Esophagus squamous epithelium (tissue), 5 donors: ENCODE data around the gene EFHC1. TPM values are rescaled to one million over a fixed set of nuclear protein-coding genes. Genes with fewer than 3 reads are reported as not detected.
A peak's percentile ranks its signal among the peaks of the same experiment; 100 is the strongest.

ENCODE experiments used
- DNase-seq: peaks from one replicate; lab custom pipeline; 2025; lab: John Stamatoyannopoulos, UW
- H3K27ac ChIP-seq, 4 donors: fragments of 200-600 bp; sonication (generic); one replicate each; pipeline ENCODE4 v1.5.1; 2016 to 2019; ENCODE audit warnings: mild to moderate bottlenecking in 1 of 4
- H3K27me3 ChIP-seq, 4 donors: fragments of 200-600 bp; sonication (generic); 1 replicate in 3 of 4; 2 replicates in 1 of 4; pipeline versions ENCODE4 v1.5.1 to v1.6.0; 2017 to 2021; ENCODE audit warnings: antibody characterized with exemption in 1 of 4
- H3K36me3 ChIP-seq, 3 donors: fragments of 200-600 bp; sonication (generic); one replicate each; pipeline ENCODE4 v1.5.1; 2016 to 2019
- H3K4me1 ChIP-seq, 3 donors: fragments of 200-600 bp; sonication (generic); one replicate each; pipeline ENCODE4 v1.5.1; 2017 to 2019
- H3K4me3 ChIP-seq, 4 donors: fragments of 200-600 bp; sonication (generic); 1 replicate in 3 of 4; 2 replicates in 1 of 4; pipeline ENCODE4 v1.5.1; 2016 to 2019; ENCODE audit warnings: mild to moderate bottlenecking in 2 of 4, moderate library complexity in 1 of 4
- H3K9me3 ChIP-seq, 3 donors: fragments of 200-600 bp; sonication (generic); one replicate each; pipeline ENCODE4 v1.5.1; 2016 to 2019
- POLR2A ChIP-seq, 4 donors: fragments of 450-650 bp; IDR thresholded peaks; one replicate each; pipeline ENCODE4 v1.6.1; 2017; ENCODE audit warnings: antibody characterized with exemption in 4 of 4, mild to moderate bottlenecking in 4 of 4, moderate library complexity in 3 of 4
- WGBS, 2 donors: methylation state at CpG; one replicate each; pipeline ENCODE4 v1.1.5; 2018; 5-methylcytosine and 5-hydroxymethylcytosine counted together
- intact Hi-C: fragments of 100-400 bp; cut with DNase I; formaldehyde crosslinking; loops from one replicate; pipeline ENCODE4 v1.15.0; 2022
- total RNA-seq, 4 donors: library from RNA; depleted of rRNA; stranded (reverse); fragments of >200 nt; gene quantifications; one replicate each; pipeline ENCODE4 v1.1.0, GENCODE V29; 2016
- TF ChIP-seq, protein P1 (sequence below), 6 experiments: fragments of 450-650 bp in 4 of 6; fragments of 200-600 bp in 2 of 6; sonication (generic) in 2 of 6; IDR thresholded peaks; one replicate each; pipeline ENCODE4 v1.5.1; 2016 to 2019; ENCODE audit warnings: antibody characterized with exemption in 6 of 6, mild to moderate bottlenecking in 4 of 6, moderate library complexity in 4 of 6
- donor health status: DM: yes; HTN: yes; CAD: no.

EFHC1 gene
- total RNA-seq, 4 donors from 2014 or later, result 4.0 to 17.5 (median 9.9) TPM

DNA sequence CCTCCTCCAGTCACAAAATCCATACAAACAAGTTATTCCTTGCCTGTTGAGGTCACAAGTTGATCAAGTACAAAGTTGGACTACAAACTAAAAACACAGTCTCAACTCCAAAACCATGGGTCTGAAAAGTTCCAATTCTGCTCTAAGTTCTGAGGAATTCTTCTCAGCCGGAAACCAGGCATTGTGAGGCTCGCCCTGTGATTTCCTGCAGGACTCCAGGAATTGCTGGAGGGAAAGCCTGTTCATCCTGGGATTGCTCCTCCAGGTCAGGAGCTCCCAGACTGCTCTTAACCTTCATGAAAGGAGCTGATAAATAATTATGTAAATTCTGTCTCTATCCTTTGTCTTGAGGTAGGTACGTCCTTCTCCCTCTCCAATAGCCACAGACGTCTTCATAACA, 148.2 kb downstream of the EFHC1 start:
- TF ChIP-seq POLR2A (IDR thresholded peaks at IDR 0.05), result no peak
- TF ChIP-seq, protein P1, sequence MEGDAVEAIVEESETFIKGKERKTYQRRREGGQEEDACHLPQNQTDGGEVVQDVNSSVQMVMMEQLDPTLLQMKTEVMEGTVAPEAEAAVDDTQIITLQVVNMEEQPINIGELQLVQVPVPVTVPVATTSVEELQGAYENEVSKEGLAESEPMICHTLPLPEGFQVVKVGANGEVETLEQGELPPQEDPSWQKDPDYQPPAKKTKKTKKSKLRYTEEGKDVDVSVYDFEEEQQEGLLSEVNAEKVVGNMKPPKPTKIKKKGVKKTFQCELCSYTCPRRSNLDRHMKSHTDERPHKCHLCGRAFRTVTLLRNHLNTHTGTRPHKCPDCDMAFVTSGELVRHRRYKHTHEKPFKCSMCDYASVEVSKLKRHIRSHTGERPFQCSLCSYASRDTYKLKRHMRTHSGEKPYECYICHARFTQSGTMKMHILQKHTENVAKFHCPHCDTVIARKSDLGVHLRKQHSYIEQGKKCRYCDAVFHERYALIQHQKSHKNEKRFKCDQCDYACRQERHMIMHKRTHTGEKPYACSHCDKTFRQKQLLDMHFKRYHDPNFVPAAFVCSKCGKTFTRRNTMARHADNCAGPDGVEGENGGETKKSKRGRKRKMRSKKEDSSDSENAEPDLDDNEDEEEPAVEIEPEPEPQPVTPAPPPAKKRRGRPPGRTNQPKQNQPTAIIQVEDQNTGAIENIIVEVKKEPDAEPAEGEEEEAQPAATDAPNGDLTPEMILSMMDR (IDR thresholded peaks at IDR 0.05), result no peak
- Histone ChIP-seq H3K27ac (peak overlapping the region in 3 of 4 donors; percentile 14 to 82 (median 34)), H3K4me1 (peaks cover 9 to 86% (median 51%) of the 10 kb centered on the region in 3 donors), H3K27me3 (no peaks in the 10 kb centered on the region), H3K9me3 (no peaks in the 10 kb centered on the region), H3K4me3 (no peak overlapping the region), H3K36me3 (no peaks in the 10 kb centered on the region)
- intact Hi-C loops, result no loop called here
- DNase-seq, result no peak
- WGBS, 2 donors, result 62 to 80% methylated on average over 4 of the region's 4 CpGs

DNA sequence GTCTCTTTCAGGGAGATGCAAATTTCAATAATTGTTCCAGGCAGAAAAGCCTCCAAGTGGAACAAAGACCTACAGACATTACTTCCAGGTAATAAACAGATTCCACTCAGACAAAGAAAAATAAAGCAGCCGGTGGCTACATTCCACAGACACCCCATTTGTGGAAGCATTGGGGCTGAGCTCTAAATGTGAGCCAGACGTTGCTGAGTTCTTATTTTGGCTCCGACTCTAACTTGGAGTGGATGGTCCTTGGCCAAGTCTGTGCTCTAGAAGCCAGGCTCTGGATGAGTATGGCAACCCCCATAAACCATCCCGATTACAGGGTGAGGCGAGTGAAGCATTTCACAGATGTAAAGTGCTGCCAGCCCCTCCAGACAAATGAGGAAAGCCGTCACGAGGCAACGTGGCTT, 150.2 kb downstream of the EFHC1 start:
- H3K9me3 ChIP-seq, result no peaks in the 10 kb centered on the region
- WGBS, 2 donors, result 30 to 62% methylated on average over 5 to 8 of the region's 8 CpGs
- H3K27me3 ChIP-seq, result no peaks in the 10 kb centered on the region
- H3K4me3 ChIP-seq, result peak overlapping the region in 1 of 4 donors; percentile 13
- intact Hi-C loops, result no loop called here
- peaks cover 9 to 97% (median 61%) of the 10 kb centered on the region in 3 donors for H3K4me1 ChIP-seq
- TF ChIP-seq, protein P1 (IDR thresholded peaks at IDR 0.05), result no peak
- no peak for TF ChIP-seq POLR2A (IDR thresholded peaks at IDR 0.05)
- no peaks in the 10 kb centered on the region for H3K36me3 ChIP-seq
- peak overlapping the region in 3 of 4 donors; percentile 9 to 71 (median 49) for H3K27ac ChIP-seq
- DNase-seq, result no peak

DNA sequence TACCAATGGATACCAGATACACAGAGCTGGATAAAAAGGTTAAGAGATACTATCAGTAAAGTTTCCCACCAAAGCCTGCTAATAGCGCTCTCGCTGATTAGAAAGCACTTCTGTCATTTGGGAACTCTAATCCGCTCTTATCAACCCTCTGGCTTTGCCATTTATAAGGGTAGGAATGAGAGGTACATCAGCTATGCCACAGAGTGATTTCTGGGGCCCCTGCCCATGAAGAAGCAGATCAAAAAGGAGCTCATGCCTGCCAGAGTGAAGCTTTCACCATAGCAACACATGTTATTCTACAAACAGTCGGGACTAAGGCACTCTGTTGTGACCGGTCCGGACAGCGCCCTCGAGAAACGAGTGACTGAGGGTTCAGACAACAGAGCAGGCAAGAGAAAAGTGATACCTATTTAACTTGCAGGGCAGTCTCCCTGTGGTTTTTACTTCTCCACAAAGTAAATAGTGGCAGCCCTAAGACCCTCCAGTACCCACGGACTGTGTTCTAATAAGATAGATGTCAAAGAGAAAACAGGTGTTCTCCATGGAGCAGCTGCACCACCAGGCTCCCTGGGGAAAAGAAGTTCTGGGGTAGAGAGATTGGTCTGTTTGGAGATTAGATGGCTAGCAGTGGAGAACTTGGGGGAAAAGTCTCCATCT, 151.1 kb downstream of the EFHC1 start:
- Histone ChIP-seq H3K4me3 (peak overlapping the region in 1 of 4 donors; percentile 14), H3K9me3 (no peaks in the 10 kb centered on the region), H3K36me3 (no peaks in the 10 kb centered on the region), H3K27me3 (no peaks in the 10 kb centered on the region), H3K4me1 (peaks cover 9 to 97% (median 63%) of the 10 kb centered on the region in 3 donors), H3K27ac (peak overlapping the region in 3 of 4 donors; percentile 35 to 71 (median 49))
- WGBS, 2 donors, result 57 to 68% methylated on average over 8 to 10 of the region's 10 CpGs
- DNase-seq, result no peak
- intact Hi-C loops, result no loop called here
- no peak for TF ChIP-seq POLR2A (IDR thresholded peaks at IDR 0.05)
- TF ChIP-seq, protein P1 (IDR thresholded peaks at IDR 0.05), result no peak

DNA sequence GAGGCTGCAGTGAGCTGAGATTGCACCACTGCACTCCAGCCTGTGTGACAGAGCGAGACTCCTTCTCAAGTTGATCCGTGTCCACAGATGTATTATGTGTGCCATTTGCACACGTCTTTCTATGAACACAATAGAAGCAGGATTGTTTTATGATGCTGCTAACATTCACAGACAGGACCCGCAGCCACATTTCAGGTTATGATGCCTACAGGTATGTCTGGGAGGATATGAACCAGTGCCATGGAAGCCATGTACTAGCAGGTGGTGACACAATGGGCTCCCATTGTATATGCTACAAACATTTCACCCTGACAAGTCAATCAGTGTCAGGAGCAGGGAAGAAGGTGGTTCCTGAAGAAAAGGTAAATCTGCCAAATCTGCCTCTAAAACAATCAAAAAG, 152.4 kb downstream of the EFHC1 start:
- Histone ChIP-seq H3K9me3 (no peaks in the 10 kb centered on the region), H3K27me3 (no peaks in the 10 kb centered on the region), H3K36me3 (no peaks in the 10 kb centered on the region), H3K4me3 (peak overlapping the region in 1 of 4 donors; percentile 82), H3K27ac (peak overlapping the region in 2 of 4 donors; percentile 75 to 98), H3K4me1 (peaks cover 9 to 92% (median 56%) of the 10 kb centered on the region in 3 donors)
- intact Hi-C loops, result no loop called here
- no peak for DNase-seq
- TF ChIP-seq POLR2A (IDR thresholded peaks at IDR 0.05), result no peak
- TF ChIP-seq, protein P1 (IDR thresholded peaks at IDR 0.05), result no peak
- WGBS, 2 donors, result 97 to 100% methylated on average over 4 of the region's 4 CpGs

DNA sequence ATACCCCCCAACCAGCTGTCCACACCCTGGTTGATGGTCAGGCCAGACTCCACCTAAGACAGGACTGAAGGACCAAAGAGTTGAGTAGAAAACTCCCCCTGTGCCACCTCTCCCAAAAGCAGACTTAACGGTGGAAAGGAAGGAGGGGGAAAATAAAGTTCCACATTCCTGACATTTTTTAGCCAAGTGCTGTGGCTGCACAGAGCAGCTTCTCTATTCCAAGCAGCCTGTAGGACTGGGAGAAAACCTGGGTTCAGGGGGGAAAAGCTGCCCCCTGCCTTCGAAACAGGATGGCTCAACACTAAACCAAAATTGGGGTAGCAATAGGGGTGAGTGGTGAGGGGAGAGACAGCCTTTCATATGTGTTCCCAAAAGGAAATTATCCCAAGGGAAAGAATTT, 153.2 kb downstream of the EFHC1 start:
- no peak for DNase-seq
- Histone ChIP-seq H3K4me1 (peaks cover 9 to 92% (median 52%) of the 10 kb centered on the region in 3 donors), H3K4me3 (peak overlapping the region in 1 of 4 donors; percentile 82), H3K36me3 (no peaks in the 10 kb centered on the region), H3K9me3 (no peaks in the 10 kb centered on the region), H3K27me3 (no peaks in the 10 kb centered on the region), H3K27ac (peak overlapping the region in 3 of 4 donors; percentile 75 to 100 (median 98))
- TF ChIP-seq, protein P1 (IDR thresholded peaks at IDR 0.05), result no peak
- TF ChIP-seq POLR2A (IDR thresholded peaks at IDR 0.05), result no peak
- intact Hi-C loops, result no loop called here
- WGBS, 2 donors, result 17 to 30% methylated on average over 2 of the region's 2 CpGs
